Prostate gland (tissue), 2 donors: ENCODE measurements around the gene CHMP3. TPM values are rescaled to one million over a fixed set of nuclear protein-coding genes. Genes with fewer than 3 reads are reported as not detected.

ENCODE experiments used
- DNase-seq: peaks from one replicate; pipeline ENCODE4 v3.0.0-alpha.2; 2019; ENCODE audit warnings: low spot score
- H3K27ac ChIP-seq, 2 donors: fragments of 200-600 bp; sonication (generic); 2 replicates each; pipeline ENCODE4 v1.5.1; 2017 to 2019
- H3K27me3 ChIP-seq: fragments of 200-600 bp; sonication (generic); replicated peaks from 2 replicates; pipeline ENCODE4 v1.5.1; 2019; ENCODE audit not compliant: insufficient read depth
- H3K36me3 ChIP-seq, 2 donors: fragments of 200-600 bp; sonication (generic); 1 replicate in 1 of 2; 2 replicates in 1 of 2; pipeline versions ENCODE4 v1.5.1 to v1.8.1; 2017 to 2019
- H3K4me1 ChIP-seq: fragments of 200-600 bp; sonication (generic); replicated peaks from 2 replicates; pipeline ENCODE4 v1.5.1; 2019
- H3K4me3 ChIP-seq, 2 donors: fragments of 200-600 bp; sonication (generic); 2 replicates each; pipeline ENCODE4 v1.5.1; 2017 to 2019
- H3K9me3 ChIP-seq: fragments of 200-600 bp; sonication (generic); 2 replicates; pipeline ENCODE4 v1.5.1; 2017
- CTCF ChIP-seq, 4 experiments: fragments of 200-600 bp in 2 of 4; fragments of 450-650 bp in 2 of 4; sonication (generic) in 2 of 4; IDR thresholded peaks; 1 replicate in 3 of 4; 2 replicates in 1 of 4; pipeline ENCODE4 v1.5.1; 2016 to 2019; ENCODE audit warnings: antibody characterized with exemption in 4 of 4, mild to moderate bottlenecking in 2 of 4, moderate library complexity in 2 of 4
- POLR2A ChIP-seq: fragments of 450-650 bp; IDR thresholded peaks from one replicate; pipeline ENCODE4 v1.6.1; 2016; ENCODE audit warnings: antibody characterized with exemption, mild to moderate bottlenecking
- POLR2AphosphoS5 ChIP-seq: sonication (generic); formaldehyde crosslinking; IDR thresholded peaks from one replicate; pipeline ENCODE4 v1.6.1; 2017; ENCODE audit warnings: antibody characterized with exemption
- WGBS: methylation state at CpG from one replicate; pipeline ENCODE4 v1.1.5; 2018; 5-methylcytosine and 5-hydroxymethylcytosine counted together
- intact Hi-C: fragments of 100-400 bp; cut with DNase I; formaldehyde crosslinking; loops from one replicate; pipeline ENCODE4 v1.14.2; 2022
- total RNA-seq, 2 donors: library from RNA; depleted of rRNA; stranded (reverse); fragments of >200 nt; gene quantifications; one replicate each; pipeline ENCODE4 v1.1.0, GENCODE V29; 2016

Gene CHMP3
- total RNA-seq, 2 donors from 2014 or later, result 109 to 126 TPM

GRCh38 chr2:86521922-86522321 lies 41.3 kb downstream of the CHMP3 start:
- H3K4me1 ChIP-seq, result no peaks in the 10 kb centered on the region
- TF ChIP-seq CTCF (IDR thresholded peaks at IDR 0.05) (no peak), POLR2A (no peak), POLR2AphosphoS5 (no peak)
- DNase-seq, result no peak
- no peak overlapping the region for H3K27ac ChIP-seq
- intact Hi-C loops, result no loop called here
- H3K27me3 ChIP-seq, result no peaks in the 10 kb centered on the region
- 89% methylated on average over 1 of the region's 1 CpG for WGBS
- H3K9me3 ChIP-seq, result no peaks in the 10 kb centered on the region
- no peaks in the 10 kb centered on the region for H3K36me3 ChIP-seq
- no peak overlapping the region for H3K4me3 ChIP-seq

GRCh38 chr2:86520153-86520552 lies 43.1 kb downstream of the CHMP3 start:
- H3K27ac ChIP-seq, result no peak overlapping the region

GRCh38 chr2:86519349-86519748 lies 43.9 kb downstream of the CHMP3 start:
- Histone ChIP-seq H3K36me3 (no peaks in the 10 kb centered on the region), H3K27me3 (no peaks in the 10 kb centered on the region), H3K4me1 (no peaks in the 10 kb centered on the region), H3K4me3 (no peak overlapping the region), H3K27ac (no peak overlapping the region), H3K9me3 (no peaks in the 10 kb centered on the region)
- TF ChIP-seq POLR2A, result no peak
- TF ChIP-seq CTCF (IDR thresholded peaks at IDR 0.05), result no peak
- 70% methylated on average over 1 of the region's 1 CpG for WGBS
- no peak for DNase-seq
- intact Hi-C loops, result no loop called here

More at GRCh38 chr2:86520153-86520552, 43.1 kb downstream of the CHMP3 start:
- Histone ChIP-seq H3K27me3 (no peaks in the 10 kb centered on the region), H3K36me3 (no peaks in the 10 kb centered on the region), H3K4me1 (no peaks in the 10 kb centered on the region), H3K9me3 (no peaks in the 10 kb centered on the region), H3K4me3 (no peak overlapping the region)
- WGBS, result 74% methylated on average over 1 of the region's 1 CpG
- no peak for TF ChIP-seq POLR2AphosphoS5
- no peak for TF ChIP-seq POLR2A
- TF ChIP-seq CTCF (IDR thresholded peaks at IDR 0.05), result no peak
- no peak for DNase-seq
- intact Hi-C loops, result no loop called here

- Histone ChIP-seq H3K4me3 (no peak overlapping the region), H3K4me1 (no peaks in the 10 kb centered on the region), H3K27ac (no peak overlapping the region), H3K36me3 (no peaks in the 10 kb centered on the region), H3K27me3 (no peaks in the 10 kb centered on the region), H3K9me3 (no peaks in the 10 kb centered on the region)
- no peak for TF ChIP-seq POLR2AphosphoS5
- peak in 2 of 4 experiments; percentile 25 to 30 for TF ChIP-seq CTCF (IDR thresholded peaks at IDR 0.05)
- 63% methylated on average over 3 of the region's 3 CpGs for whole genome bisulfite sequencing
- intact Hi-C loops, result no loop called here
- DNase-seq, result no peak
These were observed 44.8 kb downstream of the CHMP3 start for GRCh38 chr2:86518481-86518880.

GRCh38 chr2:86513948-86514660 lies 49.1 kb downstream of the CHMP3 start:
- H3K9me3 ChIP-seq, result no peaks in the 10 kb centered on the region
- no peak for DNase-seq
- TF ChIP-seq POLR2A (no peak), CTCF (IDR thresholded peaks at IDR 0.05) (no peak), POLR2AphosphoS5 (no peak)
- no peak overlapping the region for H3K4me3 ChIP-seq
- 75% methylated on average over 5 of the region's 5 CpGs for WGBS
- intact Hi-C loops, result no loop called here
- H3K4me1 ChIP-seq, result no peaks in the 10 kb centered on the region
- H3K27me3 ChIP-seq, result no peaks in the 10 kb centered on the region
- no peak overlapping the region for H3K27ac ChIP-seq
- H3K36me3 ChIP-seq, result no peaks in the 10 kb centered on the region
